Stimulated activated CD4-positive, alpha-beta T cell treated with anti-CD3 and anti-CD28 coated beads, Interleukin-12 subunit alpha, Interleukin-12 subunit beta, amount 100 ng/mL, for 4 hours (primary cell): Measurements from ENCODE around the gene TNMD.

Experiments used
- DNase-seq: peaks from one replicate; pipeline ENCODE4 v3.0.0-alpha.2; 2020

The TNMD gene

GRCh38 chrX:100645106-100645505 lies 60.4 kb downstream of the TNMD start:
- DNase-seq: no peak

GRCh38 chrX:100647095-100647494 lies 62.4 kb downstream of the TNMD start:
- DNase-seq: no peak

- no peak for DNase-seq
These were observed 63.0 kb downstream of the TNMD start for GRCh38 chrX:100647739-100648138.

- DNase-seq: no peak
These were observed 64.0 kb downstream of the TNMD start for GRCh38 chrX:100648458-100649417.
